H1 (cell line): ENCODE measurements around the gene UPK1B. TPM values are rescaled to one million over a fixed set of nuclear protein-coding genes. Genes with fewer than 3 reads are reported as not detected.

ENCODE experiments used
- CTCF ChIA-PET: fragments of 300-600 bp; sonication (Branson Sonifier 250); formaldehyde crosslinking; loops from one replicate; lab custom pipeline; 2021; ENCODE audit not compliant: partially characterized antibody; lab: Charles Lee
- POLR2A ChIA-PET: fragments of 300-600 bp; sonication (Branson Sonifier 250); formaldehyde crosslinking; loops from one replicate; lab custom pipeline; 2021; ENCODE audit warnings: inconsistent platforms; ENCODE audit not compliant: partially characterized antibody; lab: Charles Lee
- DNase-seq, 2 experiments: peaks; one replicate each; pipeline versions ENCODE4 v3.0.0 to v3.0.0-alpha.2; 2010 to 2022; ENCODE audit warnings: low spot score in 2 of 2, low read depth in 1 of 2, mixed read lengths in 1 of 2
- FAIRE-seq: peaks from 2 replicates; lab custom pipeline; 2011; peaks lifted over from hg19 to GRCh38; lab: Jason Lieb, UNC
- H2AFZ ChIP-seq: 2 replicates; pipeline ENCODE4 v1.8.1; 2012; ENCODE audit warnings: low read length, inconsistent platforms
- H2AK5ac ChIP-seq: 2 replicates; pipeline ENCODE4 v1.6.1; 2013; ENCODE audit warnings: low read depth, low read length
- H2BK120ac ChIP-seq: replicated peaks from 2 replicates; pipeline ENCODE3; 2013; ENCODE audit warnings: low read depth, low read length, inconsistent platforms
- H2BK12ac ChIP-seq: 2 replicates; pipeline ENCODE4 v1.6.1; 2013; ENCODE audit warnings: low read depth, low read length
- H2BK15ac ChIP-seq: 2 replicates; pipeline ENCODE4 v1.6.1; 2013; ENCODE audit warnings: low read length
- H2BK20ac ChIP-seq: 2 replicates; pipeline ENCODE4 v1.6.1; 2013; ENCODE audit warnings: low read length
- H2BK5ac ChIP-seq: 2 replicates; pipeline ENCODE4 v1.6.1; 2013; ENCODE audit warnings: low read depth, low read length
- H3K14ac ChIP-seq: 2 replicates; pipeline ENCODE4 v1.6.1; 2013; ENCODE audit warnings: inconsistent platforms; ENCODE audit not compliant: insufficient read length
- H3K18ac ChIP-seq: 2 replicates; pipeline ENCODE4 v1.6.1; 2013; ENCODE audit warnings: low read length; ENCODE audit errors: extremely low read depth
- H3K23ac ChIP-seq: 2 replicates; pipeline ENCODE4 v1.6.1; 2013; ENCODE audit warnings: inconsistent platforms; ENCODE audit not compliant: insufficient read length
- H3K23me2 ChIP-seq: 2 replicates; pipeline ENCODE4 v1.6.1; 2013; ENCODE audit warnings: low read depth, low read length
- H3K27ac ChIP-seq: 2 replicates; pipeline ENCODE4 v1.6.1; 2011; ENCODE audit warnings: low read depth, low read length, inconsistent platforms
- H3K27me3 ChIP-seq, 4 experiments: replicated peaks in 1 of 4; 1 replicate in 1 of 4; 2 replicates in 3 of 4; pipeline versions ENCODE4 v1.6.1 to v1.8.1; 2011 to 2013; ENCODE audit warnings: low read length in 3 of 4, mild to moderate bottlenecking in 3 of 4, inconsistent platforms in 2 of 4, mixed read lengths in 2 of 4, moderate library complexity in 1 of 4; ENCODE audit not compliant: control insufficient read depth in 3 of 4, insufficient read depth in 3 of 4; ENCODE audit errors: extremely low read depth in 1 of 4
- H3K36me3 ChIP-seq, 4 experiments: 2 replicates each; pipeline versions ENCODE4 v1.6.1 to v1.8.1; 2011 to 2013; ENCODE audit warnings: mild to moderate bottlenecking in 4 of 4, low read length in 3 of 4, moderate library complexity in 2 of 4, control low read depth in 1 of 4, inconsistent platforms in 1 of 4; ENCODE audit not compliant: insufficient read depth in 4 of 4, control insufficient read depth in 2 of 4
- H3K4ac ChIP-seq: replicated peaks from 2 replicates; pipeline ENCODE3; 2013; ENCODE audit warnings: low read length, low read depth, mixed read lengths, inconsistent platforms; ENCODE audit not compliant: insufficient read length
- H3K4me1 ChIP-seq, 4 experiments: replicated peaks in 1 of 4; 1 replicate in 1 of 4; 2 replicates in 3 of 4; pipeline versions ENCODE4 v1.6.1 to v1.8.1; 2011 to 2013; ENCODE audit warnings: low read length in 3 of 4, inconsistent platforms in 2 of 4, mixed read lengths in 1 of 4; ENCODE audit not compliant: insufficient read depth in 4 of 4, control insufficient read depth in 3 of 4
- H3K4me2 ChIP-seq, 2 experiments: 2 replicates each; pipeline versions ENCODE4 v1.6.1 to v1.8.1; 2011 to 2013; ENCODE audit warnings: low read depth in 2 of 2, low read length in 2 of 2, control low read depth in 1 of 2, inconsistent platforms in 1 of 2, mild to moderate bottlenecking in 1 of 2; ENCODE audit not compliant: insufficient read depth in 1 of 2
- H3K4me3 ChIP-seq, 4 experiments: fragments of 200-600, 300-600 bp in 1 of 4; sonication (generic), shearing (Covaris generic), sonication (Bioruptor Twin) in 1 of 4; 2 replicates each; pipeline versions ENCODE4 v1.5.1 to v1.8.1; 2011 to 2016; ENCODE audit warnings: low read length in 4 of 4, low read depth in 3 of 4, control low read depth in 2 of 4, inconsistent platforms in 2 of 4, mild to moderate bottlenecking in 2 of 4, mixed read lengths in 1 of 4, moderate library complexity in 1 of 4; ENCODE audit not compliant: insufficient read depth in 2 of 4; ENCODE audit errors: extremely low read depth in 1 of 4
- H3K56ac ChIP-seq: replicated peaks from 2 replicates; pipeline ENCODE3; 2013; ENCODE audit warnings: low read depth, mild to moderate bottlenecking, mixed read lengths, low read length, inconsistent platforms; ENCODE audit not compliant: insufficient read length
- H3K79me1 ChIP-seq: 2 replicates; pipeline ENCODE4 v1.6.1; 2013; ENCODE audit warnings: low read depth, low read length, control low read depth
- H3K79me2 ChIP-seq, 2 experiments: 2 replicates each; pipeline versions ENCODE4 v1.6.1 to v1.8.1; 2012 to 2013; ENCODE audit warnings: low read length in 2 of 2, mild to moderate bottlenecking in 2 of 2, inconsistent platforms in 1 of 2; ENCODE audit not compliant: insufficient read depth in 2 of 2, control insufficient read depth in 1 of 2
- H3K9ac ChIP-seq, 4 experiments: replicated peaks in 1 of 4; 1 replicate in 1 of 4; 2 replicates in 3 of 4; pipeline versions ENCODE4 v1.6.1 to v1.8.1; 2011 to 2013; ENCODE audit warnings: low read depth in 3 of 4, low read length in 3 of 4, control low read depth in 2 of 4, mild to moderate bottlenecking in 2 of 4, moderate library complexity in 2 of 4, inconsistent platforms in 1 of 4; ENCODE audit errors: extremely low read depth in 1 of 4
- H3K9me3 ChIP-seq, 2 experiments: 2 replicates each; pipeline versions ENCODE4 v1.6.1 to v1.8.1; 2012 to 2013; ENCODE audit warnings: mild to moderate bottlenecking in 2 of 2, moderate library complexity in 2 of 2, control low read depth in 1 of 2, inconsistent platforms in 1 of 2, low read depth in 1 of 2, low read length in 1 of 2, mixed read lengths in 1 of 2; ENCODE audit not compliant: insufficient read depth in 2 of 2
- H4K20me1 ChIP-seq, 2 experiments: replicated peaks in 1 of 2; 2 replicates each; pipeline versions ENCODE3 to v1.8.1; 2011 to 2013; ENCODE audit warnings: inconsistent platforms in 2 of 2, low read length in 2 of 2, mild to moderate bottlenecking in 1 of 2; ENCODE audit not compliant: insufficient read depth in 2 of 2, control insufficient read depth in 1 of 2
- H4K5ac ChIP-seq: 2 replicates; pipeline ENCODE4 v1.6.1; 2013; ENCODE audit warnings: low read length, low read depth, mixed read lengths, inconsistent platforms; ENCODE audit not compliant: insufficient read length
- H4K8ac ChIP-seq: 2 replicates; pipeline ENCODE4 v1.8.0; 2013; ENCODE audit warnings: mild to moderate bottlenecking, moderate library complexity, low read length, inconsistent platforms; ENCODE audit not compliant: insufficient read depth; ENCODE audit errors: extremely low read depth
- H4K91ac ChIP-seq: replicated peaks from 2 replicates; pipeline ENCODE3; 2013; ENCODE audit warnings: low read length, mixed read lengths, inconsistent platforms; ENCODE audit not compliant: insufficient read length
- CBX8 ChIP-seq: fragments of 300-800, 300-1000 bp; sonication (generic); IDR thresholded peaks from 2 replicates; pipeline ENCODE4 v1.7.1; 2016; ENCODE audit warnings: low read depth, low read length, borderline replicate concordance
- RFX5 ChIP-seq: IDR thresholded peaks from 2 replicates; pipeline ENCODE4 v1.6.1; 2011; ENCODE audit warnings: low read depth, low read length, improper control_type of control experiment, borderline replicate concordance
- USF2 ChIP-seq: IDR thresholded peaks from 2 replicates; pipeline ENCODE4 v1.6.1; 2011; ENCODE audit warnings: low read length, improper control_type of control experiment
- WGBS, 2 experiments: shearing (Covaris generic) in 1 of 2; methylation state at CpG; one replicate each; pipeline versions ENCODE4 v1.1.6 to v1.1.7; 2013 to 2015; ENCODE audit warnings: low lambda C conversion rate in 2 of 2, mixed read lengths in 2 of 2, inconsistent platforms in 1 of 2, low coverage in 1 of 2, missing lambda C conversion rate in 1 of 2; ENCODE audit not compliant: insufficient replicate concordance in 2 of 2, insufficient coverage in 1 of 2, insufficient read length in 1 of 2; ENCODE audit errors: extremely low coverage in 1 of 2, missing lambda C conversion rate in 1 of 2; 5-methylcytosine and 5-hydroxymethylcytosine counted together
- polyA plus RNA-seq, 7 experiments: library from polyadenylated mRNA; depleted of rRNA in 3 of 7; stranded (reverse) in 5 of 7; unstranded in 2 of 7; fragments of >200 nt in 5 of 7; fragments of 200-250 nt in 2 of 7; gene quantifications; 1 replicate in 5 of 7; 2 replicates in 1 of 7; 4 replicates in 1 of 7; pipeline versions ENCODE4 v1.2.1 to v1.2.3, GENCODE V29; 2011 to 2013; ENCODE audit warnings: missing spikeins in 2 of 7, mixed read lengths in 2 of 7
- total RNA-seq: library from RNA; stranded (reverse); fragmentation: NEBNext Ultra II Directional; extraction: Animal tissue kit (Norgen Biotek cat#: 25700); gene quantifications from 2 replicates; pipeline ENCODE4 v1.2.1, GENCODE V29; 2021

UPK1B gene
- total and polyA plus RNA-seq, 2 of the 8 experiments (the other 6 are each of a cell fraction or from before 2014, with no cell fraction given) = 0.67 to 0.68 TPM

- Histone ChIP-seq H3K4me2 (no peak overlapping the region), H3K79me1 (no peaks in the 10 kb centered on the region), H3K23ac (no peak overlapping the region), H3K36me3 (no peaks in the 10 kb centered on the region; a peak in 1 of 8 replicates), H3K9ac (no peak overlapping the region), H4K8ac (no peak overlapping the region), H3K4me3 (no peak overlapping the region), H2BK12ac (no peak overlapping the region), H3K27ac (no peak overlapping the region), H4K20me1 (no peaks in the 10 kb centered on the region), H3K56ac (no peak overlapping the region), H3K14ac (no peak overlapping the region), H2BK15ac (no peak overlapping the region), H4K5ac (no peak overlapping the region), H2BK5ac (no peak overlapping the region), H3K4me1 (no peaks in the 10 kb centered on the region), H3K23me2 (no peaks in the 10 kb centered on the region), H3K27me3 (no peaks in the 10 kb centered on the region), H2BK120ac (no peak overlapping the region), H3K4ac (no peak overlapping the region), H3K9me3 (peaks cover 10 to 14% of the 10 kb centered on the region in 2 experiments), H3K79me2 (no peaks in the 10 kb centered on the region), H2AK5ac (no peak overlapping the region), H3K18ac (no peak overlapping the region), H4K91ac (no peak overlapping the region), H2AFZ (no peak overlapping the region), H2BK20ac (no peak overlapping the region)
- ChIA-PET POLR2A (no interaction called here), CTCF (interaction anchor here (0.8 kb wide), 1 partner anchor 47 kb away, joined by 3 read pairs; no protein-coding TSS in a partner anchor)
- 87% methylated on average over 1 of the region's 1 CpG; no CpG with 5 or more reads in 1 of the 2 experiments for WGBS, 2 experiments
- no peak for DNase-seq
- no peak for TF ChIP-seq RFX5
- no peak for TF ChIP-seq USF2
- TF ChIP-seq CBX8 = no peak
- FAIRE-seq = no peak
Measured at GRCh38 chr3:119160815-119161214, 12.6 kb upstream of the UPK1B start.
